NK-92 (cell line): ENCODE data around the gene CRIP1.

Experiments used
- DNase-seq: peaks from one replicate; lab custom pipeline; 2025; ENCODE audit not compliant: unreplicated experiment; lab: John Stamatoyannopoulos, UW

The CRIP1 gene

DNA sequence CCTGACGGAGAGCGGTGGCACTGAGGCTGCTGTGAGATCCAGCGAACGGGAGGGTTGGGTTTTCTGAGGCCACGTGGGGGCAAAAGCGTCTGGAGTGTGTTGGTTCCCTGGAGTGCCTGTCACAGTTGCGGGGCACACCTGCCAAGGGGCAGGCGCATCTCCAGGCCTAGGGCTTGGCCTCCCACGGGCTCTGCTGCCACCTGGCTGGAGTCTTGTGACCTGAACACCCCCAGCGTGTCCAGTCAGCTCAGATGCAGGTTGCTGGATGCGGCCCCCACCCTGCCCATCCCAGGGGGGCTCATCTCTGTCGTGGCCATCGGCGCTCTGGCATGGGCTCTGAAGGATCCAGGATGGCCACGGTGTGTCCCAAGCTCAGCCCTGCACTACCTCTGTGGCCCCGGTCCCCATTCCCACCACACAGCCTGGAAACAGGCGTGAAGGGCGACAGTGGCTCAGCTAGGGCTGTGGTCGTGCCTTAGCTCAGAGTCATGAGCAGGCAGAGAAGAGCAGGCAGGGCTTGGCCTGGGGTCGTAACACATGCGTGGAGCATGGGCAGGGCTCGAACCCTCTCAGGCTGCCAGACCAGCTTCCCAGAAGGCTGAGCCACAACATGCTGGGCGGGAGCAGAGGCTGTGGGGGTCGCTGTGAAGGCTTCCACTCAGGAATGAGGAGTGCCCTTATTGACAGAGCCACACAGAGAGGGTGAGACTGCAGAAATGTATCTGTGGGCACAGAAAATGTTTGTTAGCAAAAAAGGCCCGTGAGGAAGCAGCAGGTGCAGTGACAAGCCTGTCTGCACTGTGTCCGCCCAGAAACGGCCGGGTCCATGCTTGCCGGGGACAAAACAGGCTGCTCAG is 35.6 kb upstream of the CRIP1 start:
- no peak for DNase-seq

DNA sequence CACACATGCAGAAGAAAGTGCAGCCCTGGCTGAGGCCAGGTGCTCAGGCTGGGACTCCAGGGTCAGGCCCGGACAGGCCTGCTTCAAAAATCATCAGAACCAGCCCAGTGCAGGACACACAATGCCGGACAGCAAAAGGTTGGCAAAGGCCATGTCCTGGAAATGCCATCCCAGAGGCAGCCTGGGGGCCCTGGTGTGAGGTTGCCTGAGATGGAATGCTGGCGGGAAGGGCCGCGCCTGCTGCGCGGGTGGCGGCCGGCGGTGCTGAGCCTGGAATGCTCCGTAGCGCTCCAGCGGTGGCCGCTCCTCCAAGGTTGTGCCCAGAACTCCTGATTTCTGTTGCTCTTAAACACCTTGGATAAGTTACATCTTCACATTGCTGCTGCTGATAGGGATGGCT is 33.7 kb upstream of the CRIP1 start:
- no peak for DNase-seq

DNA sequence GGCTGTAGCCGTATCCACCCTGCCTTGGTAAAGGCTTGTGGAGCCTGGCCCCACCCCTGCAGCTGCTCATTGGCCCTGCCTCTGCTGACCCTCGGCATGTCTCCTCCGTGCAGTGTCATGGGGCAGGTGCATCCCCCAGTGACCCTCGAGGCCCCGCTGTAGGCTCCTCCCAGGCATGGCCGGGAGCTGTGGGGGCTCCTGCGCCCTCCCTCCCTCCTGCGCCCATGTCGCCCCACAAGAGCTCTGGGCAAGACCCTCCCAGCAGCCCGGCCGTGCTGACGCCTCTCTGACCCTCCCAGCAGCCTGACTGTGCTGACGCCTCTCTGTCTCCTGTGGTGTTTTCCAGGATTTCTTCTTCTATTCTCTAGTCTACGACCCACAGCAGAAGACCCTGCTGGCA is 32.8 kb upstream of the CRIP1 start:
- DNase-seq = no peak

DNA sequence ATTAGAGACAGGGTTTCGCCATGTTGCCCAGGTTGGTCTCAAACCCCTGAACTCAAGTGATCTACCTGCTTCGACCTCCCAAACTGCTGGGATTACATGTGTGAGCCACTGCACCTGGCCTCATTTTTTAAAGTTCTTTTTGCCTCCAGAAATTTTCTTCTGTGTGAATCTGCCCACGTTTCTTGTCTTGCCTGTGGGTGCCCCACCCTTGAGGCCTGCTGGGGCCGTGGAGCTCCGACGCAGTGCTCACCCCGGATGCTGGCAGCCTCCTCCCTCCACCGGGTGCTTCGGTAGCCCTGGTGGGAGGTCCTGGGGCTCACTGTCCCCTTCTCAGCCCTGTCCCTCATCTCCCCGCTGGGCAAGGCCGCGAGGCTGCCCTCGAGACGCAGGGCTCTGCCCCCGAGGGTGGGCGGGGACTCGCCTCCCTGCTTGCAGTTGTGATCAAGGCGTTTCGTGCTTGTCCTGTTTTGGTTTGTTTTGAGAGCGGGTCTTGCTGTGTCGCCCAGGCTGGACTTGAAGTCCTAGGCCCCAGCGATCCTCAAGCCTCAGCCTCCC is 31.5 kb upstream of the CRIP1 start:
- no peak for DNase-seq

DNA sequence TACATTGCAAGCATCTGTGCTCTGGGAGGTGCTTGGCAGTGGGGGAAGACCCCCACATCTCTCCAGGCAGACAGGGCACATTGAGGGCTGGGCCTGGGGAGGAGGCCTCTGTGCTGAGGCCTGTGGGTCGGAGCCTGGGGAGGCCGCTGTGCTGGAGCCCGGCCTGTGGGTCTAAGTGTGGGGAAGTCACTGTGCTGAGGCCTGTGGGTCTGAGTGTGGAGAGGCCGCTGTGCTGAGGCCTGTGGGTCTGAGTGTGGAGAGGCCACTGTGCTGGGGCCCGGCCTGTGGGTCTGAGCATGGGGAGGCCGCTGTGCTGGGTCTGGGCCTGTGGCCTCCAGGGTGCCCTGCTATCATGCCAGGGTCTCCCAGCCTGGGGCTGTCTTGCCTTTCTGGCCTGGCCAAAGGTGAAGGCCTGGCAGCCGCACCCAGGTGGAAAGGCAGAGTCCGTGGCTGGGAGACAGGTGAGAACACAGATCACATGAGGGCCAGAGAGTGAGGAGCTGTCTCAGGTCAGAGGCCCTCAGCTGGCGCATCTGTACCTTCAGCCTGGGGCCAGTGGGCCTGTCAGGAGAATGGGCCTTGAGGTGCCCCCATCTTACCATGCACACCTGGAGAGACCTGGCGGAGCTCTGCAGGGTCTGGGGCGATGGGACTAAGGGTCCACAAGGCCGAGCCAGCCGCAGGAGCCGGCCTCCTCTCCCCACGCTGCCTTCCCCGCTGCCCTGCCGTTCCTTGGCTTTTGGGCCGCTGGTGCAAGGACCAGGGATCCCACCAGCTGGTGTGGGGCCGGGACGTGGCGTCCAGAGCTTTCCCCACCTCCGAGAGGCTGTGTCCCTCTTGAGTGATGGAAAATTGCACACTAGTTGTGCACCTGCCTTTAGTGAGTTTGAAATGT is 30.7 kb upstream of the CRIP1 start:
- no peak for DNase-seq

DNA sequence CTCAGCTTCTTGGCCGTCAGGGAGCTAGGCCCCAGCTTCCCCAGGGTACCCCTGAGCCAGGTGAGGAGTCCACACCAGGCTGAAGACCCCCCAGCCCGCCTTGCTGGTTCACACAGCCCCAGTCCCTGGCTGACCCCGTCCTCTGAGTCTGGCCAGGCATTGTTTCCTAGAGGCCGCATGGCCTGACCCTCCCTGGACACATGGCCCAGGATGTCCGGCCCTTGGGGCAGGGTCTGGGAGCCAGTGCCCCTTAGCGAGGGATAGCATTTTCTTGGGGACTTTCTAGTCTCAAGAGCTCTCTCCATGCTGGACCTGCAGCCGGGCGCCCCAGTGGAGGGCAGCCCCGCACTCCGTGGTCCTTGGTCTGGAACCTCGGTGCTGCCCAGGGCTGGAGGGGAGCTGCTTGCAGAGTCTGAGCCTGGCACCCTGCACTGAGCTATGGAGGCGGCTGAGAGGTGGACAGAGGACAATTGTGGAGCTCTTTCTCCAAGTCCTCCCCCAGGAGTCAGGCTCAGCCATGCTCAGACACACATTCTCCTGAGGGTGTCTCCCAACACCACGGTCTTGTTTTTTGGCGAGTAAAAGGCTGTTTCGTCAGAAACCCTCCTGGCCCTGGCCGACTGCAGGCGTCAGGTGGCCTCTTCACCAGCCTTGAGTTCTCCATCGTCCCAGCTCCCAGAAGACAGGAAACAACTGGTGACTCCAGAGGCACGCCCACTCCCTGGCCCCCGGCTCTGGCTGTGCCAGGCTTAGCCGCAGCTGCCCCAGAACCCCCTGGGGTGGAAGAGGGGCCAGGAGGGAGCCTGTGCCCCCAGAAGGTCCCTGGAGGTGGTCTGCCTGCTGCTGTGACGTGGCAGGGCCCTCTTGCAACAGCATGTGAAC is 29.7 kb upstream of the CRIP1 start:
- no peak for DNase-seq

DNA sequence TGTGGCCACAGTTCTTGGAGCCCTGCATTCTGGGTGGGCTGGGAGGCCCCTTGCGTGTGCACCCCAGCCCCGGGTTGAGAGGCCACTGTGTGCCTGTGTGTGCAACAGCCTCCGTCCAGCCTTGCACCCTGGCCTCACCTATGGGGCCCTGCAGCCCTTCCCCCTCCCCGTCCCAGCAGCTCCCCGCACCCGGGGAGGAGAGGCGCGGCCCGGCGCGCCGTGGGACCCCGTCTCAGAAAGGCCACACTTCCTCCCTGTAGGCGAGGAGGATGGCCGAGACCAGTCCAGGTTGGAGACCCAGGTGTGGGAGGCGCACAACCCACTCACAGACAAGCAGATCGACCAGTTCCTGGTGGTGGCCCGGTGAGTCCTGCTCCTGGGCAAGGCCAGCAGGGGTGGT is 28.7 kb upstream of the CRIP1 start:
- no peak for DNase-seq

DNA sequence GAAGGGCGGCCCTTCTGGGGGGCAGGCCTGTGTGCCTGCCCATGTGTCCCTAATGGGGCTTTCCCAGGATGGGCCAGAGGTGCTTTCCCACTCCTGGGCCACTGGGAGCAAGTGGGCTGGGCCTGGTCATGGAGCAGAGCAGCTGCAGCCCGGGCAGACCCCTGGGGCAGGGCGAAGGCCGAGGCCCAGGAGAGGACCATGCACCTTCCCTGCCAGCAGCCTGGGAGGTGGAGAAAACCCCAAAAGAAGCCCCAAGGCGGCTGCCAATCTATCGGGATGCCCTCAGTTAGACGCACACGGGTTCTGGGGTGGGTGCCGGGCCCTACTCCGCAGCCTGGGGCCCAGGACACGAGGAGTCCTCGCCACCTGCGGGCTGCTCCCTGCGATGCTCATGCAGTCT is 28.1 kb upstream of the CRIP1 start:
- no peak for DNase-seq

DNA sequence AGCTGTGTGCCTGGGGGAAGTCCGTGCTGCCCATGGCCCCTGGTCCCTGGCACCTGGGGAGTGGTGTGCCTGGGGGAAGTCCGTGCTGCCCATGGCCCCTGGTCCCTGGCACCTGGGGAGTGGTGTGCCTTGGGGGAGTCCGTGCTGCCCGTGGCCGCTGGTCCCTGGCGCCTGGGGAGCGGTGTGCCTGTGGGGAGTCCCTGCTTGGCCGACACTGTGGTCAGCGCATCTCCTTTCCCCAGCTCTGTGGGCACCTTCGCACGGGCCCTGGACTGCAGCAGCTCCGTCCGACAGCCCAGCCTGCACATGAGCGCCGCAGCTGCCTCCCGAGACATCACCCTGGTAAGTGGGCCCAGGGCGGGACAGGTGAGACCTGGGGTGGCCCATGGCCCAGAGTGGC is 26.6 kb upstream of the CRIP1 start:
- no peak for DNase-seq

DNA sequence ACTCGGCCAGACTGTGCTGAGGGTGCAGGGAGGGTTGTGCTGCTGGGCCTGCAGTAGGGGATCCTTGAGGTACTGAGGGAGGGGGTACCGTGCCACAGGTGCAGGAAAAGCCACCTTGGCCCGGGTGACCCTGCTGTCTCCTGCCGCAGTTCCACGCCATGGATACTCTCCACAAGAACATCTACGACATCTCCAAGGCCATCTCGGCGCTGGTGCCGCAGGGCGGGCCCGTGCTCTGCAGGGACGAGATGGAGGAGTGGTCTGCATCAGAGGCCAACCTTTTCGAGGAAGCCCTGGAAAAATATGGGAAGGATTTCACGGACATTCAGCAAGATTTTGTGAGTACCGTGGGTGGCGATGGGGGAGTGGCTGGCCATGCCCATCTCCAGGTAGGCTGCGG is 26.1 kb upstream of the CRIP1 start:
- DNase-seq = no peak

DNA sequence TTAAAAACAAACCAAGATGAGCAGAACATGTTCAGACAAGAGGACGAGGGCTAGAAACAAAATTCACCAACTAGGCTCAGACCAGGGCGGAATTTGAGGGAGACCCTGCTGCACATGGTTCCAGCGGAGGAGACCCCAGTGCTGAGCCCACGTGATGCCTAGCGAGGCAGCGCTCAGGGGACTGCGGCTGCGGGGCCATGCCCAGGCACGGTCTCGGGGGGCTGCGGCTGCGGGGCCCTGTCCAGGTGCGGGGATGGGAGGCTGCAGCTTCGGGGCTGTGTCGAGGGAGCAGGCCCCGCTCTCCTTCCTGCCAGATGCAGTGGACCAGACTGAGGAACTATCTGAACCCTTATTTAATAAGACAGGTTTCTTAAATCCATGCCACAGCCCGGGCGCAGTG is 24.8 kb upstream of the CRIP1 start:
- DNase-seq = no peak

DNA sequence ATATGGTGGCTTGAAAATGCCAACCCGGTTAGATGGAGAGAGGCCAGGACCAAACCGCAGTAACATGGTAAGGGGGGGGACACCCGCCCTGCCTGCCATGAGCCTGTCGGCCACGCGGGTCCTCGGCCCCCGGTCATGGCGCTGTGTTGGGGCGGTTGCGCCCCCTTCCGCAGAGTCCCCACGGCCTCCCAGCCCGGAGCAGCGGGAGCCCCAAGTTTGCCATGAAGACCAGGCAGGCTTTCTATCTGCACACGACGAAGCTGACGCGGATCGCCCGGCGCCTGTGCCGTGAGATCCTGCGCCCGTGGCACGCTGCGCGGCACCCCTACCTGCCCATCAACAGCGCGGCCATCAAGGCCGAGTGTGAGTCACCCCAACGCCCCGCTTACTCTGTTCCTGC is 22.2 kb upstream of the CRIP1 start:
- DNase-seq = no peak

DNA sequence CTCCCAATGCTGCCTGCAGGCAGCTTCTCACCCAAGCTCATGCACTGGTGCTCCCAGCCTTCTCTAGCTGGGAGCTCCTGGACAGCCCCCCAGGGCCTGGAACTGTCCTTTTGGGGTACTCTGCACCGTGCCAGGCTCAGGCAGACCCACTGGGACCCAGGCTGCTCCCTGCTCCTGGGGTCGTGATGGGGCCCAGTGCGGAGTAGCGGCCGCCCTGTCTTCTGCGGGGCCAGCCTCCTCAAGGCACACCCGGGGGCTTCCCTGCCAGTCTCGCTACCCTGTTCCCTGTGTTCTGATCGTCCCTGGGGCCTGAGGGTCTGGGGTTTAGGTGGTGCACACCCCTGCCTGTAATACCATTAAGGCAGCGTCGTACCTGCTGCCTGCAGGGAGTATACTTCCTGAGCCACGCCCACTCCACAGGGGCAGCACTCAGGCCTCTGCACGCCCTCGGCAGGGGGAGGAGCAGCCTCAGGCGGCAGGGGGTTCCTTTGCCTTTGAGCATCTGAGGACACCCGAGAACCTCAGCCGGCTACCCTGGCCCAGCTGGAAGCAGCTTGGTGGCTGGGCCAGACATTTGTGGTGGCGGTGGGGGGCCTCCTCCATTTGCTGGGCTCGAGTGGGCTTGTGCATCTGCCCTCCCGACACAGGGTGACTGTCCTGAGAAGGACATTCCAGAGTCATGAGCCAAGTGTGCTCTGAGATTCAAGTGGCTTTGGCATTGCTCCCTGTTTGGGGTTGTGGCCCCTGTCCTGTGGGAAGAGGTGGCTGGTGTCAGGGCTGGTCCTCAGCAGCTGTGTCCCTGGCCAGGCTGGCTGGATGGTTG is 21.3 kb upstream of the CRIP1 start:
- no peak for DNase-seq

DNA sequence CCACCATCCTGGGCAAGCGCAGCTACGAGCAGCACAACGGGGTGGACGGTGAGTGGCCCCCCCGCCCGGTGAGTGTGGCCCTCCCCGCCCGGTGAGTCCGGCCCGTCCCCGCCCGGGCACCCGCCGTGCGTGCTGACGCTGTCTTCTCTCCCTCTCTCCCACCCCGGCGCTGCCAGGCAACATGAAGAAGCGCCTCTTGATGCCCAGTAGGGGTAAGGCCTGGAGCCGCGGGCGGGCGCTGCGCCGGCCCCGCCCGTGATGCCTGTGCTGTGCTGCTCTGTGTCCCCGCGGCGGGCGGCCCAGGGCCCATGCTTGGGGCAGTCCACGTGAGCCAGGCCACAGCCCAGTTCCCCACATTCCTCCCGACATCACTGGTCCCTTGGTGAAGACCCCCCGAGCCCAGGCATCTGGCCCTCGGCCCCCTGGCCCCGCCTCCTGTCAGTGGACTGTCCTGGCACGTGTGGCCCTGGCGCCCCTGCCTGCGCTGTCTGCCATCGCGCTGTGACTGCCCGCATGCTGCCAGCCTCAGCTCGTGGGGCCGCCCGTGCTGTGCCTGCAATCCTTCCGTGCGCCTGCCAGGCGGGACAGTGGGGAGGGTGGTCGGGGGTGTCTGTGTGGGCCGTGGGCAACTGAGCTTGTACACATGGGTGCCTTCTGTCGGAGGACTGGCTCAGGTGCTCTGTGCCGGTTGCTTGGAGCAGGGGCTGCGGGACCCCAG is 20.0 kb upstream of the CRIP1 start:
- no peak for DNase-seq

DNA sequence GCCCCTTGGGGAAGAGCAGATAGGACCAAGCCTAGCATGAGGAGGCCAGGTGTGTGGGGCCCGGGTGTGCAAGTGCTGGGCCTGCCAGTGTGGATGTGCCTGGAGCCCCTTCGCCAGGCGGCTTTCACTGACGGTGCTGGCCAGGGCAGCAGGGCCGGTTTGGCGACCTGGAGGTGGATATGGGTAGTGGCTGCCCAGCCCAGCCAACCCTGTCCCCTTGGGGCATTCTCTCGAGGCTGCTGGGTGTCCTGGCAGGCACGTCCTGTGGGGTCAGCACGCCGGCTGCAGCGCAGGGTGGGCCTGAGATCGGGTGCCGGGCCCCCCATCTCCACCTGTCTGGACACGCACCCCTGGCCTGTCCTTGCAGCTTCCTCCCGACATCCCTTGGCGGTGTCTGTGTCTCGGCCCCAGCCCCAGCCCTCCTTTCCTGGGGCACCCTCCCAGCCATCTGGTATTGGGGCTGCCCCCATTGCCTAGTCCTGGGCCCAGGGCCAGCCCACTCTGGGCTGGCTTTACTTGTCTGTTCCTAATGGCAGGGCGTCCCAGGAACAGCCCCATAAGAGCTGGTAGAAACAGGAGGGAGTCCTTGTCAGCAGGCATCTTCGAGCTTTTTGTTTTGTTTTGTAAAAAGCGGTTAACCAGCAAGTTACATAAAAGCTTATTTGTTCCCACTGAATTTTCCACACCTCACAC is 19.3 kb upstream of the CRIP1 start:
- DNase-seq = no peak

DNA sequence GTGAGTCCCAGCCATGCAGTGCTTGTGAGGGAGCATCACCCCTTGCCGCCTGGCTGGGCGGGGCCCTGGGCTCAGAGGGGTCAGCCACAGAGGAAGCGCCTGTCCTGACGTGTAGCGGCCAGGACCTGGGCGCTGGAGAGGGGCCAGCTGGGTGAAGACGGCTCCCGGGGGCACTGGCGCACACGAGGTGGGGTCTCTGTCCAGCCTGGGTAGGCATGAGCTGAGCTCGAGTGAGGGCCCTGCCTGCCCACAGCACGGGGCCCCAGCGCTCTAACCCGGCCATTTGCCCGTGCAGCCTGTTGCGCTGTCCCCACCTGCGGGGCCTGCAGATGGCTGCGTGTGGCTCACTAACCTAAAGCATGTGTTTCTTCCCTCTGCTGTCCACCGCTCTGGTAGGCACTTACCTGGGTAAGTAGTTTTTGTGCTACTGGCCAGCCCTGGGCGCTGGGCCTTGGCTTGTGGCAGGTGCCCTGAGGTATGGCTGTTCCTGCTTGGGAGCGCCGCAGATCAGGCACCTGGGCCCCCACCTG is 18.7 kb upstream of the CRIP1 start:
- DNase-seq = no peak

DNA sequence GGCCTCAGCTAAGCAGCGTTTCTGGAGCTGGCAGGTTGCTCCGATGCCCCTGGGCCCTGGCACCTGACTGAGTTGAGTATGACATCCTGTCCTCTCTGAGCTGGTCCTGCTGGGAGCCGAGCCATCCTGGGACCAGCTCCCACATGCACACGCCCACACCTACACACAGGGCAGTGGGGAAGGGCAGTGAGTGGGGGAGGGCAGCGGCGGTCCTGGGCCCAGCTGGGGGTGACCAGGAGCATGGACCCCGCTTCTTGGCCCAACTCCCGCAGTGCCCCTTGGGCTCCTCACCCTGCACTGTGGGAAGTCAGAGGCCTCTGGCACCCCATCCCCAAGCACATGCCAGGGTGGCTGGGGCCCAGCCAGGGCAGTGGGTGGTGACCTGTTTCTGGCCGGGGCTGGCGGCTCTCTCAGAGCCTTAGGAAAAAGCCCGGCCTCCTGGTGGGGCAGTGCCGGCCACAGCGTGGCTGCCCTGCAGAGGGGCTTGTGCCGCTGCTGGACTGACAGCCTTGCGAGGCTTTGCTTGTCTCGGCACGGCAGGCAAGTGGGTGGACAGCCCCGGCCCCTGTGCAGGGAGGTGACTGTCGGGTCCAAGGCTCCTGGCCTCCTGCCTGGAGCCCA is 18.0 kb upstream of the CRIP1 start:
- no peak for DNase-seq
